Measurements from ENCODE around the gene PRKCE. TPM values are rescaled to one million over a fixed set of nuclear protein-coding genes. Genes with fewer than 3 reads are reported as not detected.
"Not testable (repeated sequence)": the region's sequence is repeated elsewhere in the genome, so short reads cannot be mapped to it uniquely, and the experiment has no call there.

Gene PRKCE
- total RNA-seq, 4 donors from 2014 or later = 20.0 to 29.7 (median 25.2) TPM

GRCh38 chr2:46198966-46199365, 547.5 kb downstream of the PRKCE start:
- DNase-seq = no peak
- no peaks in the 10 kb centered on the region for H3K9me3 ChIP-seq
- no peak overlapping the region for H3K27ac ChIP-seq
- H3K36me3 ChIP-seq = no peaks in the 10 kb centered on the region
- H3K4me1 ChIP-seq = no peaks in the 10 kb centered on the region
- no peak overlapping the region for H3K4me3 ChIP-seq
- TF ChIP-seq POLR2A (IDR thresholded peaks at IDR 0.05) (no peak), CTCF (IDR thresholded peaks at IDR 0.05) (no peak)
- H3K27me3 ChIP-seq = no peaks in the 10 kb centered on the region

- H3K4me1 ChIP-seq = no peaks in the 10 kb centered on the region
- H3K27ac ChIP-seq = no peak overlapping the region
- no peaks in the 10 kb centered on the region for H3K36me3 ChIP-seq
- no peak for DNase-seq
- no peaks in the 10 kb centered on the region for H3K9me3 ChIP-seq
- TF ChIP-seq POLR2A (IDR thresholded peaks at IDR 0.05) = no peak
- no peak overlapping the region for H3K4me3 ChIP-seq
- no peaks in the 10 kb centered on the region for H3K27me3 ChIP-seq
Measured at GRCh38 chr2:46200100-46200690, 548.7 kb downstream of the PRKCE start.

- H3K4me1 ChIP-seq = no peaks in the 10 kb centered on the region
- H3K9me3 ChIP-seq = no peaks in the 10 kb centered on the region
- H3K27me3 ChIP-seq = no peaks in the 10 kb centered on the region
- DNase-seq = no peak
- TF ChIP-seq POLR2A (IDR thresholded peaks at IDR 0.05) (no peak), CTCF (IDR thresholded peaks at IDR 0.05) (no peak)
- H3K4me3 ChIP-seq = no peak overlapping the region
- H3K27ac ChIP-seq = no peak overlapping the region
- H3K36me3 ChIP-seq = no peaks in the 10 kb centered on the region
Measured at GRCh38 chr2:46200861-46201605, 549.6 kb downstream of the PRKCE start.

GRCh38 chr2:46202453-46202852, 551.0 kb downstream of the PRKCE start:
- Histone ChIP-seq H3K9me3 (no peaks in the 10 kb centered on the region), H3K36me3 (no peaks in the 10 kb centered on the region), H3K4me1 (no peaks in the 10 kb centered on the region), H3K4me3 (no peak overlapping the region), H3K27ac (no peak overlapping the region), H3K27me3 (no peaks in the 10 kb centered on the region)
- TF ChIP-seq CTCF (IDR thresholded peaks at IDR 0.05) (no peak), POLR2A (IDR thresholded peaks at IDR 0.05) (no peak)
- DNase-seq = no peak

GRCh38 chr2:46202987-46203386, 551.5 kb downstream of the PRKCE start:
- Histone ChIP-seq H3K27ac (no peak overlapping the region), H3K27me3 (no peaks in the 10 kb centered on the region)

GRCh38 chr2:46203636-46204035, 552.2 kb downstream of the PRKCE start:
- H3K4me1 ChIP-seq, H3K36me3 ChIP-seq, H3K27me3 ChIP-seq, H3K27ac ChIP-seq, H3K9me3 ChIP-seq, DNase-seq, H3K4me3 ChIP-seq: not testable (repeated sequence)

More at GRCh38 chr2:46202987-46203386, 551.5 kb downstream of the PRKCE start:
- no peak overlapping the region for H3K4me3 ChIP-seq
- no peaks in the 10 kb centered on the region for H3K36me3 ChIP-seq
- H3K9me3 ChIP-seq = no peaks in the 10 kb centered on the region
- H3K4me1 ChIP-seq = no peaks in the 10 kb centered on the region
- DNase-seq = no peak
- TF ChIP-seq POLR2A (IDR thresholded peaks at IDR 0.05) = no peak
- TF ChIP-seq CTCF (IDR thresholded peaks at IDR 0.05) = no peak
